ENCODE data around the gene TRIM56.

GRCh38 chr7:101094791-101095375 lies 9.6 kb downstream of the TRIM56 start:
- TF ChIP-seq, protein P1, sequence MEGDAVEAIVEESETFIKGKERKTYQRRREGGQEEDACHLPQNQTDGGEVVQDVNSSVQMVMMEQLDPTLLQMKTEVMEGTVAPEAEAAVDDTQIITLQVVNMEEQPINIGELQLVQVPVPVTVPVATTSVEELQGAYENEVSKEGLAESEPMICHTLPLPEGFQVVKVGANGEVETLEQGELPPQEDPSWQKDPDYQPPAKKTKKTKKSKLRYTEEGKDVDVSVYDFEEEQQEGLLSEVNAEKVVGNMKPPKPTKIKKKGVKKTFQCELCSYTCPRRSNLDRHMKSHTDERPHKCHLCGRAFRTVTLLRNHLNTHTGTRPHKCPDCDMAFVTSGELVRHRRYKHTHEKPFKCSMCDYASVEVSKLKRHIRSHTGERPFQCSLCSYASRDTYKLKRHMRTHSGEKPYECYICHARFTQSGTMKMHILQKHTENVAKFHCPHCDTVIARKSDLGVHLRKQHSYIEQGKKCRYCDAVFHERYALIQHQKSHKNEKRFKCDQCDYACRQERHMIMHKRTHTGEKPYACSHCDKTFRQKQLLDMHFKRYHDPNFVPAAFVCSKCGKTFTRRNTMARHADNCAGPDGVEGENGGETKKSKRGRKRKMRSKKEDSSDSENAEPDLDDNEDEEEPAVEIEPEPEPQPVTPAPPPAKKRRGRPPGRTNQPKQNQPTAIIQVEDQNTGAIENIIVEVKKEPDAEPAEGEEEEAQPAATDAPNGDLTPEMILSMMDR (IDR thresholded peaks at IDR 0.05; ENCODE audit: insufficient read depth, low read length, poor library complexity, severe bottlenecking), result peak; percentile 41
- TF ChIP-seq EZH2phosphoT487 (conservative IDR thresholded peaks at IDR 0.05; ENCODE audit: low read length), result no peak

All from SU-DHL-6 (cell line).